LNCaP clone FGC (cell line): ENCODE data around the gene OXSR1.

Experiments
- DNase-seq: peaks from one replicate; pipeline ENCODE4 v3.0.0-alpha.2; 2011; ENCODE audit warnings: low read depth
- H3K4me3 ChIP-seq: 2 replicates; pipeline ENCODE4 v1.5.1; 2011; ENCODE audit warnings: mild to moderate bottlenecking, low read depth, low read length, control low read depth
- CTCF ChIP-seq: IDR thresholded peaks from 2 replicates; pipeline ENCODE4 v1.5.1; 2012; ENCODE audit warnings: mild to moderate bottlenecking; ENCODE audit not compliant: control insufficient read depth, insufficient read depth; ENCODE audit errors: extremely low read depth

Gene OXSR1

DNA sequence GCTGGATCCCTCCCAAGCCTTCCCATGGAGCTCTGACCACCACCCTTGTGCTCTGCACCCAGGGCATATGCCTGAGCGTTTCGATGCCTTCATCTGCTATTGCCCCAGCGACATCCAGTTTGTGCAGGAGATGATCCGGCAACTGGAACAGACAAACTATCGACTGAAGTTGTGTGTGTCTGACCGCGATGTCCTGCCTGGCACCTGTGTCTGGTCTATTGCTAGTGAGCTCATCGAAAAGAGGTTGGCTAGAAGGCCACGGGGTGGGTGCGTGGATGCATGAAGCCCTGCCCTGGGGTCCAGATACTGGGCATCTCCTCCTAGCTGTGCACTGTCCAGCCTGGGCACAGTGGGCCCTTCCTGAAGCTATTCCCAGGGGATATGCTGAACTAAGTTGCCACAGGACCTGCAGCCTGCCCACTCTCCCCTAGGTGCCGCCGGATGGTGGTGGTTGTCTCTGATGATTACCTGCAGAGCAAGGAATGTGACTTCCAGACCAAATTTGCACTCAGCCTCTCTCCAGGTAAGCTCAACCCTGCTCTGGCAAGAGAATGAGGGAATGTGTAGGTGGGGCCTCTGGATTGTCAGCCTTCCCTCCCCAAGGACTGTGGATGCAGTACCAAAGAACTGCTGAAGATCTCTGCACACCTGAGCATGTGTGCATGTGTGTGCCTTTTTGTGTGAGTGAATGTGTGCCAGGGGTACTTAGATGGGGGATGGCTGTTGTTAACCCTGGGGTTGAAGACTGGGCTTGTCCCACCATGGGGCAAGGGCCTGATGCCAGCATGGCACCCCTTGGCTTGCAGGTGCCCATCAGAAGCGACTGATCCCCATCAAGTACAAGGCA lies 24.8 kb upstream of the OXSR1 start:
- no peak overlapping the region for H3K4me3 ChIP-seq
- DNase-seq, result no peak
- no peak for TF ChIP-seq CTCF

GRCh38 chr3:38141173-38141951 lies 24.0 kb upstream of the OXSR1 start:
- no peak for DNase-seq
- no peak overlapping the region for H3K4me3 ChIP-seq
- no peak for TF ChIP-seq CTCF

GRCh38 chr3:38141952-38142273 lies 23.4 kb upstream of the OXSR1 start:
- H3K4me3 ChIP-seq, result no peak overlapping the region
- DNase-seq, result no peak
- TF ChIP-seq CTCF, result no peak

- no peak overlapping the region for H3K4me3 ChIP-seq
- no peak for TF ChIP-seq CTCF
- no peak for DNase-seq
These were observed 22.4 kb upstream of the OXSR1 start for GRCh38 chr3:38142959-38143358.

- no peak overlapping the region for H3K4me3 ChIP-seq
- DNase-seq, result no peak
- no peak for TF ChIP-seq CTCF
These were observed 21.8 kb upstream of the OXSR1 start for GRCh38 chr3:38143511-38143910.

GRCh38 chr3:38146504-38146903 lies 18.8 kb upstream of the OXSR1 start:
- DNase-seq, result no peak
- no peak overlapping the region for H3K4me3 ChIP-seq
- TF ChIP-seq CTCF, result no peak
